ENCODE measurements around the gene TMCO5A. TPM values are rescaled to one million over a fixed set of nuclear protein-coding genes. Genes with fewer than 3 reads are reported as not detected.

Gene TMCO5A
- total RNA-seq, 1 donor from 2014 or later: not detected

- no peak for DNase-seq (ENCODE audit: low read depth)
Measured at GRCh38 chr15:37967788-37968187, 33.3 kb downstream of the TMCO5A start.

GRCh38 chr15:37973856-37974255 is 39.4 kb downstream of the TMCO5A start:
- no peak for DNase-seq (ENCODE audit: low read depth)

- no peak for DNase-seq (ENCODE audit: low read depth)
Measured at GRCh38 chr15:37978231-37978630, 43.8 kb downstream of the TMCO5A start.

- DNase-seq (ENCODE audit: low read depth): peak; percentile 49
Measured at GRCh38 chr15:37979671-37980409, 45.4 kb downstream of the TMCO5A start.

GRCh38 chr15:37981201-37981600 is 46.8 kb downstream of the TMCO5A start:
- DNase-seq (ENCODE audit: low read depth): no peak

GRCh38 chr15:37981775-37982174 is 47.3 kb downstream of the TMCO5A start:
- peak; percentile 73 for DNase-seq (ENCODE audit: low read depth)

GRCh38 chr15:37984368-37984767 is 49.9 kb downstream of the TMCO5A start:
- no peak for DNase-seq (ENCODE audit: low read depth)

- DNase-seq (ENCODE audit: low read depth): peak; percentile 77
Measured at GRCh38 chr15:37995461-37996347, 61.3 kb downstream of the TMCO5A start.

All from myocyte (in vitro differentiated cells).